Sigmoid colon (tissue), 4 donors: ENCODE results near the gene GRAMD1B.

Experiments
- EP300 ChIP-seq, 4 donors: sonication (generic); formaldehyde crosslinking; IDR thresholded peaks; one replicate each; pipeline ENCODE4 v1.6.1; 2017; ENCODE audit warnings: antibody characterized with exemption in 4 of 4
- POLR2A ChIP-seq, 2 donors: fragments of 450-650 bp; IDR thresholded peaks; one replicate each; pipeline ENCODE4 v1.6.1; 2016; ENCODE audit warnings: antibody characterized with exemption in 2 of 2, mild to moderate bottlenecking in 2 of 2, moderate library complexity in 2 of 2
- POLR2AphosphoS5 ChIP-seq, 4 donors: sonication (generic); formaldehyde crosslinking; IDR thresholded peaks; one replicate each; pipeline ENCODE4 v1.6.1; 2017; ENCODE audit warnings: antibody characterized with exemption in 4 of 4
- TF ChIP-seq, protein P1 (sequence below), 4 experiments: fragments of 450-650 bp in 3 of 4; fragments of 200-600 bp in 1 of 4; IDR thresholded peaks; one replicate each; pipeline ENCODE4 v1.5.1; 2016 to 2019; ENCODE audit warnings: antibody characterized with exemption in 4 of 4, mild to moderate bottlenecking in 3 of 4, moderate library complexity in 2 of 4

DNA sequence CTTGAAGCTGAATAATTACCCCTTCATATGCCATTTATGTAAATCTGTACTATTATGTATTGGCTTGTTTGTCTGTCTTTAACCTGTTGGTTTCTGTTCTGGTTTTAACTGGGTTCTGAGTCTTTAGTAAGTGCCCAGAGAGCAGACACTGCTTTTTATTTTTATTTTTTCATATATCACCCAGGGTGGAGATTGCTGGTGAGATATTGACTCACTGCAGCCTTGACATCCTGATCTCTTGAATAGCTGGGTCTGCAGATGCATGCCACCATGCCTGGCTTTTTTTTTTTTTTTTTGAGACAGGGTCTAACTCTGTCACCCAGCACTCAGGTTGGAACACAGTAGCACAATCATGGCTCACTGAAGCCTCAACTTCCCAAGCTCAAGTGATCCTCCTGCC lies 19.4 kb downstream of the GRAMD1B start:
- TF ChIP-seq, protein P1, sequence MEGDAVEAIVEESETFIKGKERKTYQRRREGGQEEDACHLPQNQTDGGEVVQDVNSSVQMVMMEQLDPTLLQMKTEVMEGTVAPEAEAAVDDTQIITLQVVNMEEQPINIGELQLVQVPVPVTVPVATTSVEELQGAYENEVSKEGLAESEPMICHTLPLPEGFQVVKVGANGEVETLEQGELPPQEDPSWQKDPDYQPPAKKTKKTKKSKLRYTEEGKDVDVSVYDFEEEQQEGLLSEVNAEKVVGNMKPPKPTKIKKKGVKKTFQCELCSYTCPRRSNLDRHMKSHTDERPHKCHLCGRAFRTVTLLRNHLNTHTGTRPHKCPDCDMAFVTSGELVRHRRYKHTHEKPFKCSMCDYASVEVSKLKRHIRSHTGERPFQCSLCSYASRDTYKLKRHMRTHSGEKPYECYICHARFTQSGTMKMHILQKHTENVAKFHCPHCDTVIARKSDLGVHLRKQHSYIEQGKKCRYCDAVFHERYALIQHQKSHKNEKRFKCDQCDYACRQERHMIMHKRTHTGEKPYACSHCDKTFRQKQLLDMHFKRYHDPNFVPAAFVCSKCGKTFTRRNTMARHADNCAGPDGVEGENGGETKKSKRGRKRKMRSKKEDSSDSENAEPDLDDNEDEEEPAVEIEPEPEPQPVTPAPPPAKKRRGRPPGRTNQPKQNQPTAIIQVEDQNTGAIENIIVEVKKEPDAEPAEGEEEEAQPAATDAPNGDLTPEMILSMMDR (IDR thresholded peaks at IDR 0.05), result no peak
- TF ChIP-seq POLR2A (IDR thresholded peaks at IDR 0.05) (no peak), EP300 (IDR thresholded peaks at IDR 0.05) (no peak), POLR2AphosphoS5 (IDR thresholded peaks at IDR 0.05) (no peak)
